HG03066 (cell line): ENCODE results near the gene LAGE3.

ENCODE experiments used
- ATAC-seq: cut with Tn5 transposase; IDR thresholded peaks from one replicate; pipeline ENCODE4 v1.9.1; 2021; ENCODE audit warnings: low read depth; ENCODE audit not compliant: unreplicated experiment

LAGE3 gene

GRCh38 chrX:154478728-154479622 lies at the start of gene LAGE3:
Gene LAGE3 (minus strand): TSS chrX:154479281. CDS start chrX:154478915, 366 bp downstream.
- ATAC-seq, result peak; percentile 84

GRCh38 chrX:154526901-154527675 lies 48.0 kb upstream of the LAGE3 start:
- ATAC-seq, result peak; percentile 72

GRCh38 chrX:154525606-154526490 lies 46.8 kb upstream of the LAGE3 start:
- no peak for ATAC-seq

DNA sequence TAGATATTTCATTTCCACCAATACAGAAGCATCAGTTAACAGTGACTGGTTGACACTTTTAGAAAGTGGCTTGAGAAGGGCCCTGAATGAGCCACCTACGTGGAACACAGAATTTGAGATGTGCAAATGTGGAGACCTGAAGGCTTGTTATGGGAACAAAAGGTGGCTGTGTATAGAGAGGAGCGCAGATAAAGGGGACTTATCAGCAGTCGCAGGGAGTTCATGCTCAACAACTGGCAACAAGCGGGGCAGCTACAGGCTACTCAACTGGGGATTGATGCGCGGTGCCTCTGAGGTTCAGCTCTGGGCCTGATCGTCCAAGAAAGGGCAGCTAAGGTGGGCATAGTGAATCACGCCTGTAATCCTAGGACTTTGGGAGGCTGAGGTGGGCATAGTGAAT lies 40.3 kb upstream of the LAGE3 start:
- no peak for ATAC-seq

GRCh38 chrX:154517101-154517781 lies 38.2 kb upstream of the LAGE3 start:
- ATAC-seq, result no peak

- no peak for ATAC-seq
Measured at GRCh38 chrX:154516656-154517100, 37.6 kb upstream of the LAGE3 start.

GRCh38 chrX:154515966-154516655 lies 37.0 kb upstream of the LAGE3 start, which contains the start of gene FAM3A:
Gene FAM3A (minus strand): TSS chrX:154516232. CDS start chrX:154515772, 460 bp downstream.
- ATAC-seq, result peak; percentile 84

DNA sequence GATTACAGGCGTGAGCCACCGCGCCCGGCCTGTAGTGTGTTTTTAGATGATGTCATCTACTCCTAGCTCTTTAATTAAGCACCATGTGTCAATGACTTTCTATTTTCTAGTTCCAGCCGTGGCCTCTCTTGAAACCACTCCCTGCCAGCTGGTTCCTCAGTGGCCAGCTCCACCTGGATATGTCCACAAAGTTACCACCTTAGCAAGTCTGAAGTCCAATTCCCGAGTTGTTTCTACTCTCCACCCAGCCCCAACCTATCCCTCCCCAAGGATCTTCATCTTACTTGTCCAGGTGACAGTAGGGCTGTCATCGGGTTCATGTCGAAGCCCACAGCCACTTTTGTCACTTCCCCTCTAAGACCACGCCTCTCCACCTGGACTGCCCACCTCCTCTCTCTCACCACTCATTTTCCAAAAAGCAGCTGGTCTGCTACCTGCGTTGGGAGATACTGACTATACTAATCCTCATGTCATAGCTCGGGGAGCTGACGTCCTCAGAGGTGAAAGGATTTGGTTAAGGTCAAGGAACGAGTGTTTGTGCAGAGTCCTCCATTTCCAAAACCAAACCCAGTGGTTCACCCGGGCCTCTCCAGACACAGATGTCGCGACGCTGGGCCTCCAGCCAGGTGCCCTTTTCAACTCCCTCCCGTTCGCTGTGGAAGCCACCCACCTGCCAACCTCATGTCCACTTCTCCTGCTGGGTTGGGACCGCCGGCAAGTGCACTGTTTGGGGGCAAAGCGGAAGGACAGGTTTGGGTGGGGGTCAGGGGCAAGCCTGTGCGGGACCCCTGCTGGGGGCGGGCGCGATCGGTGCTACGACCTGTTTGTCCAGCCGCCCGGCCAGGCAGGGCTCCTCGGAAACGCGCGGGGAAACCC lies 36.2 kb upstream of the LAGE3 start:
- no peak for ATAC-seq

DNA sequence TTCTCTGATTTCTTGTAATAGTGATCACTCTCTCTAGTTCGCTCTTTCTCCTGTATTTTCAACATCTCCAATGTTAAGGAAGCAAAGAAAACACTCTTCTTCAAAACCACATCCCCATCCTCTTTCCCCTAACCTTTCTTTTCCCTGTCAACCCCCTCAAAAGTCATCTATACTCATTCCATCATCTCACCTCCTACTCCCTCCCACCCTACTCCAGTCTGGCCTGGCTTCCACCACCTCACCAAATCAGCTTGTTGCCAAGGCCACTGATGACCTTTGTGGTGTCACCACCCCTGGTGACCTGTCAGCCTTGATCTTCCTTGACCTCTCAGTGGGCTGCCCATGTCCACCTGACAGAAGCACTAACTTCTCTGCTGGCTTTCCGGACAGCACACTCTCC lies 34.6 kb upstream of the LAGE3 start:
- ATAC-seq, result no peak

- ATAC-seq, result no peak
Measured at GRCh38 chrX:154512879-154513553, 33.9 kb upstream of the LAGE3 start.

- no peak for ATAC-seq
Measured at GRCh38 chrX:154511761-154512160, 32.7 kb upstream of the LAGE3 start.

DNA sequence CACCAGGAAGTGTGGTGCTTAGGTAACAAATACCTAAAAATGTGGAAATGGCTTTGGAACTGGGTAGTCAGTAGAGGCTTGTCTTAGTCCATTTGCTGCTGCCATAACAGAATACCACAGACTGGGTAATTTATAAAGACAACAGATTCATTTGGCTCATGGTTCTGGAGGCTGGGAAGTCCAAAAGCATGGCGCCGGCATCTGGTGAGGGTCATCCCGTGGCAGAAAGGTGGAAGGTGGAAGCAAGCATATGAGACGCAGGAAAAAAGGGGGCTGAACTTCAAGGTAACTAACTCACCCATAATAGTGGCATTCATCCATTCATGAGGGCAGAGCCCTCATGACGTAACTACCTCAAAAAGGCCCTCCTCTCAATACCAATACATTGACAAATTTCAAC lies 30.4 kb upstream of the LAGE3 start:
- ATAC-seq, result no peak

GRCh38 chrX:154508384-154508745 lies 29.3 kb upstream of the LAGE3 start:
- no peak for ATAC-seq

GRCh38 chrX:154507673-154508383 lies 28.7 kb upstream of the LAGE3 start:
- no peak for ATAC-seq

- no peak for ATAC-seq
Measured at GRCh38 chrX:154506483-154507332, 27.6 kb upstream of the LAGE3 start.

- no peak for ATAC-seq
Measured at GRCh38 chrX:154505734-154506133, 26.7 kb upstream of the LAGE3 start.
